HG02759 (cell line): ENCODE results near the gene TOX3.

Source experiments
- ATAC-seq: cut with Tn5 transposase; IDR thresholded peaks from one replicate; pipeline ENCODE4 v1.9.1; 2021; ENCODE audit warnings: mild to moderate bottlenecking, moderate library complexity; ENCODE audit not compliant: unreplicated experiment

TOX3 gene

GRCh38 chr16:52567193-52567592 lies 20.2 kb upstream of the TOX3 start:
- no peak for ATAC-seq

GRCh38 chr16:52563767-52564611 lies 17.0 kb upstream of the TOX3 start:
- ATAC-seq: no peak

GRCh38 chr16:52562770-52563169 lies 15.8 kb upstream of the TOX3 start:
- ATAC-seq: no peak

- no peak for ATAC-seq
Observed at GRCh38 chr16:52561910-52562741, 15.2 kb upstream of the TOX3 start.

GRCh38 chr16:52558448-52558847 lies 11.5 kb upstream of the TOX3 start:
- no peak for ATAC-seq

- no peak for ATAC-seq
Observed at GRCh38 chr16:52557236-52557635, 10.3 kb upstream of the TOX3 start.

GRCh38 chr16:52556083-52556482 lies 9.1 kb upstream of the TOX3 start:
- no peak for ATAC-seq

GRCh38 chr16:52555572-52555971 lies 8.6 kb upstream of the TOX3 start:
- ATAC-seq: no peak

GRCh38 chr16:52554334-52554733 lies 7.4 kb upstream of the TOX3 start:
- ATAC-seq: no peak

- no peak for ATAC-seq
Observed at GRCh38 chr16:52553322-52553721, 6.4 kb upstream of the TOX3 start.

- no peak for ATAC-seq
Observed at GRCh38 chr16:52552643-52553042, 5.7 kb upstream of the TOX3 start.

- ATAC-seq: no peak
Observed at GRCh38 chr16:52549011-52549692, 2.2 kb upstream of the TOX3 start.

- ATAC-seq: no peak
Observed at GRCh38 chr16:52548261-52549010, 1.5 kb upstream of the TOX3 start.

- no peak for ATAC-seq
Observed at GRCh38 chr16:52547834-52548215, 882 bp upstream of the TOX3 start.

- ATAC-seq: no peak
Observed at GRCh38 chr16:52546291-52547003, 496 bp downstream of the TOX3 start.

- ATAC-seq: no peak
Observed at GRCh38 chr16:52545898-52546266, 1.1 kb downstream of the TOX3 start.

GRCh38 chr16:52545222-52545897 lies 1.6 kb downstream of the TOX3 start:
- no peak for ATAC-seq

GRCh38 chr16:52544703-52545102 lies 2.2 kb downstream of the TOX3 start:
- ATAC-seq: no peak

GRCh38 chr16:52543654-52544053 lies 3.3 kb downstream of the TOX3 start:
- ATAC-seq: no peak

- ATAC-seq: no peak
Observed at GRCh38 chr16:52540910-52541309, 6.0 kb downstream of the TOX3 start.
